Keratinocyte (primary cell): ENCODE measurements around the gene CFAP46. TPM values are rescaled to one million over a fixed set of nuclear protein-coding genes. Genes with fewer than 3 reads are reported as not detected.

Experiments used
- DNase-seq: peaks from one replicate; pipeline ENCODE4 v3.0.0-alpha.2; 2011; ENCODE audit warnings: low read depth, missing footprints, low spot score
- FAIRE-seq: peaks from 2 replicates; lab custom pipeline; 2011; peaks lifted over from hg19 to GRCh38; lab: Jason Lieb, UNC
- H2AFZ ChIP-seq: 2 replicates; pipeline ENCODE4 v1.6.0; 2012; ENCODE audit warnings: low read length, control low read depth, inconsistent platforms; ENCODE audit not compliant: control insufficient read depth
- H3K27ac ChIP-seq: 2 replicates; pipeline ENCODE4 v1.5.1; 2011; ENCODE audit warnings: low read length; ENCODE audit not compliant: control insufficient read depth, insufficient read depth
- H3K27me3 ChIP-seq: 3 replicates; pipeline ENCODE4 v1.6.0; 2011; ENCODE audit warnings: low read length; ENCODE audit not compliant: control insufficient read depth, insufficient read depth; ENCODE audit errors: extremely low read depth
- H3K36me3 ChIP-seq, 2 experiments: 2 replicates in 1 of 2; 3 replicates in 1 of 2; pipeline ENCODE4 v1.5.1; 2011; ENCODE audit warnings: low read length in 2 of 2, mild to moderate bottlenecking in 1 of 2; ENCODE audit not compliant: control insufficient read depth in 2 of 2, insufficient read depth in 2 of 2; ENCODE audit errors: extremely low read depth in 1 of 2
- H3K4me1 ChIP-seq: 3 replicates; pipeline ENCODE4 v1.5.1; 2011; ENCODE audit warnings: low read length; ENCODE audit not compliant: control insufficient read depth, insufficient read depth; ENCODE audit errors: extremely low read depth
- H3K4me2 ChIP-seq: 3 replicates; pipeline ENCODE4 v1.6.0; 2011; ENCODE audit warnings: low read depth, low read length; ENCODE audit not compliant: control insufficient read depth, insufficient read depth; ENCODE audit errors: extremely low read depth
- H3K4me3 ChIP-seq, 3 experiments: fragments of 200-600 bp in 1 of 3; sonication (generic) in 1 of 3; 2 replicates in 2 of 3; 3 replicates in 1 of 3; pipeline ENCODE4 v1.5.1; 2011 to 2016; ENCODE audit warnings: low read length in 3 of 3, mild to moderate bottlenecking in 3 of 3, control low read depth in 2 of 3, inconsistent platforms in 1 of 3, low read depth in 1 of 3, mixed read lengths in 1 of 3, mixed run types in 1 of 3, moderate library complexity in 1 of 3; ENCODE audit not compliant: control insufficient read depth in 2 of 3, insufficient read depth in 2 of 3; ENCODE audit errors: extremely low read depth in 1 of 3
- H3K79me2 ChIP-seq: 2 replicates; pipeline ENCODE4 v1.6.0; 2012; ENCODE audit warnings: low read length; ENCODE audit not compliant: control insufficient read depth, insufficient read depth
- H3K9ac ChIP-seq: 3 replicates; pipeline ENCODE4 v1.6.0; 2011; ENCODE audit warnings: low read length; ENCODE audit not compliant: control insufficient read depth, insufficient read depth; ENCODE audit errors: extremely low read depth
- H3K9me1 ChIP-seq: 3 replicates; pipeline ENCODE4 v1.6.0; 2011; ENCODE audit warnings: low read length; ENCODE audit not compliant: control insufficient read depth, insufficient read depth; ENCODE audit errors: extremely low read depth
- H3K9me3 ChIP-seq: 2 replicates; pipeline ENCODE4 v1.5.1; 2012; ENCODE audit warnings: low read depth, low read length; ENCODE audit not compliant: control insufficient read depth
- H4K20me1 ChIP-seq: 3 replicates; pipeline ENCODE4 v1.6.0; 2011; ENCODE audit warnings: low read length; ENCODE audit not compliant: control insufficient read depth, insufficient read depth; ENCODE audit errors: extremely low read depth
- CTCF ChIP-seq, 3 experiments: IDR thresholded peaks in 1 of 3; conservative IDR thresholded peaks in 1 of 3; optimal IDR thresholded peaks in 1 of 3; 2 replicates in 2 of 3; 3 replicates in 1 of 3; pipeline versions ENCODE3 to v1.5.1; 2011; ENCODE audit warnings: low read length in 3 of 3, mild to moderate bottlenecking in 3 of 3, moderate library complexity in 2 of 3, control low read depth in 1 of 3, inconsistent platforms in 1 of 3; ENCODE audit not compliant: insufficient read depth in 2 of 3; ENCODE audit errors: extremely low read depth in 1 of 3
- EZH2 ChIP-seq: IDR thresholded peaks from one replicate; pipeline ENCODE4 v1.6.1; 2012; ENCODE audit warnings: inconsistent platforms, mild to moderate bottlenecking, low read length, moderate library complexity
- dilution Hi-C: fragments of 300-500 bp; cut with MboI; formaldehyde crosslinking; loops from one replicate; pipeline ENCODE4 v1.7.0; 2020; ENCODE audit warnings: low sequenced_read_pairs; ENCODE audit not compliant: extremely low pct_ligation_motif_present
- polyA plus RNA-seq, 5 experiments: library from polyadenylated mRNA; depleted of rRNA in 3 of 5; stranded (reverse) in 3 of 5; stranded (forward) in 1 of 5; unstranded in 1 of 5; fragments of >200 nt; gene quantifications; 1 replicate in 1 of 5; 2 replicates in 3 of 5; 3 replicates in 1 of 5; pipeline versions ENCODE4 v1.2.1 to v1.2.3, GENCODE V29; 2011 to 2012; ENCODE audit warnings: missing spikeins in 2 of 5, low read depth in 1 of 5, low replicate concordance in 1 of 5

The CFAP46 gene
- polyA plus RNA-seq, 1 donor (not counting 4 experiments of a cell fraction or from before 2014, with no cell fraction given) = 1.00 TPM

GRCh38 chr10:132850246-132850645 lies 92.1 kb downstream of the CFAP46 start:
- Histone ChIP-seq H3K9me1 (no peaks in the 10 kb centered on the region), H3K4me2 (no peak overlapping the region), H3K27ac (no peak overlapping the region), H3K9ac (no peak overlapping the region), H3K79me2 (no peaks in the 10 kb centered on the region), H4K20me1 (no peaks in the 10 kb centered on the region), H3K36me3 (no peaks in the 10 kb centered on the region), H2AFZ (no peak overlapping the region), H3K9me3 (peaks cover 9% of the 10 kb centered on the region), H3K4me1 (no peaks in the 10 kb centered on the region), H3K27me3 (no peaks in the 10 kb centered on the region), H3K4me3 (no peak overlapping the region)
- TF ChIP-seq CTCF (optimal IDR thresholded peaks at IDR 0.05 in 1 of 3, IDR thresholded peaks at IDR 0.05 in 1 of 3, conservative IDR thresholded peaks at IDR 0.05 in 1 of 3; ENCODE audit: extremely low read depth in 1 of 3, insufficient read depth in 2 of 3, low read length in 3 of 3) (no peak), EZH2 (no peak)
- DNase-seq (no peak), FAIRE-seq (no peak)
- dilution Hi-C loops = no loop called here

- no peaks in the 10 kb centered on the region for H3K36me3 ChIP-seq
- H3K27ac ChIP-seq = no peak overlapping the region
- no peak overlapping the region for H3K4me3 ChIP-seq
- no peaks in the 10 kb centered on the region for H4K20me1 ChIP-seq
- no peak overlapping the region for H2AFZ ChIP-seq
- dilution Hi-C loops = no loop called here
- DNase-seq (no peak), FAIRE-seq (no peak)
- no peaks in the 10 kb centered on the region for H3K9me1 ChIP-seq
- no peaks in the 10 kb centered on the region for H3K79me2 ChIP-seq
- H3K27me3 ChIP-seq = no peaks in the 10 kb centered on the region
- no peaks in the 10 kb centered on the region for H3K4me1 ChIP-seq
- TF ChIP-seq EZH2 = no peak
- no peak for TF ChIP-seq CTCF (optimal IDR thresholded peaks at IDR 0.05 in 1 of 3, IDR thresholded peaks at IDR 0.05 in 1 of 3, conservative IDR thresholded peaks at IDR 0.05 in 1 of 3; ENCODE audit: extremely low read depth in 1 of 3, insufficient read depth in 2 of 3, low read length in 3 of 3)
- H3K9me3 ChIP-seq = peaks cover 9% of the 10 kb centered on the region
- no peak overlapping the region for H3K4me2 ChIP-seq
- no peak overlapping the region for H3K9ac ChIP-seq
Observed at GRCh38 chr10:132849546-132850031, 92.8 kb downstream of the CFAP46 start.
